Neural progenitor cell (in vitro differentiated cells): ENCODE results near the gene HMG20A.

Experiments
- EZH2 ChIP-seq: fragments of 200-600 bp; sonication (generic); IDR thresholded peaks from 2 replicates; pipeline ENCODE4 v1.6.1; 2017; ENCODE audit warnings: antibody characterized with exemption, mild to moderate bottlenecking, moderate library complexity
- EZH2phosphoT487 ChIP-seq: fragments of 200-600 bp; sonication (generic); IDR thresholded peaks from 2 replicates; pipeline ENCODE4 v1.6.1; 2017; ENCODE audit warnings: antibody characterized with exemption
- TF ChIP-seq, protein P1 (sequence below): fragments of 200-600 bp; sonication (generic); IDR thresholded peaks from 2 replicates; pipeline ENCODE4 v1.5.1; 2017; ENCODE audit warnings: antibody characterized with exemption, mild to moderate bottlenecking

DNA sequence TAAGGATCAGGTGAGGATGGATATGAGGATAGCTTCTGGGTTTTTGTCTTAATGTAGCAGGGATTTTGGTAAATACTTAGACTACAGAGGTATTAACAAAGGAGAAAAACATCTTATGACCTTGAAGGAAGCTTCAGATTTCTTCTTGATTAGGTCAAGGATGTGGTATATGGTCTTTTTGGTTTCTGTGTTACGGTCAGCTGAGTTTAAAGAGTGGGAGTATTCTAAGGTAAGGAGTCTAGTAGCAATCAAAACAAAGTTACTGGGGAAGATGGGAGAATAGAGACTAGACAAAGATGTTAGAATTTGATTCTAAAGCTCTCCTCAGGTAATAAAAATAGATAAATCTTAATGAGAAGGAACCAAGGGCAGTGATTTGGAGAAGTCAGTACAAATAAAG lies 6.2 kb downstream of the HMG20A start:
- TF ChIP-seq, protein P1, sequence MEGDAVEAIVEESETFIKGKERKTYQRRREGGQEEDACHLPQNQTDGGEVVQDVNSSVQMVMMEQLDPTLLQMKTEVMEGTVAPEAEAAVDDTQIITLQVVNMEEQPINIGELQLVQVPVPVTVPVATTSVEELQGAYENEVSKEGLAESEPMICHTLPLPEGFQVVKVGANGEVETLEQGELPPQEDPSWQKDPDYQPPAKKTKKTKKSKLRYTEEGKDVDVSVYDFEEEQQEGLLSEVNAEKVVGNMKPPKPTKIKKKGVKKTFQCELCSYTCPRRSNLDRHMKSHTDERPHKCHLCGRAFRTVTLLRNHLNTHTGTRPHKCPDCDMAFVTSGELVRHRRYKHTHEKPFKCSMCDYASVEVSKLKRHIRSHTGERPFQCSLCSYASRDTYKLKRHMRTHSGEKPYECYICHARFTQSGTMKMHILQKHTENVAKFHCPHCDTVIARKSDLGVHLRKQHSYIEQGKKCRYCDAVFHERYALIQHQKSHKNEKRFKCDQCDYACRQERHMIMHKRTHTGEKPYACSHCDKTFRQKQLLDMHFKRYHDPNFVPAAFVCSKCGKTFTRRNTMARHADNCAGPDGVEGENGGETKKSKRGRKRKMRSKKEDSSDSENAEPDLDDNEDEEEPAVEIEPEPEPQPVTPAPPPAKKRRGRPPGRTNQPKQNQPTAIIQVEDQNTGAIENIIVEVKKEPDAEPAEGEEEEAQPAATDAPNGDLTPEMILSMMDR = no peak
- TF ChIP-seq EZH2 (no peak), EZH2phosphoT487 (no peak)
